HCT116 (cell line): ENCODE data around the gene GJC1.

Source experiments
- CEBPB ChIP-seq: IDR thresholded peaks from 2 replicates; pipeline ENCODE4 v1.6.1; 2012; ENCODE audit warnings: low read depth
- CTCF ChIP-seq, 3 experiments: fragments of 200-600 bp in 1 of 3; sonication (generic) in 1 of 3; IDR thresholded peaks in 2 of 3; conservative IDR thresholded peaks in 1 of 3; 2 replicates each; pipeline ENCODE4 v1.5.1; 2012 to 2017; ENCODE audit warnings: low read depth in 2 of 3, low read length in 2 of 3, antibody characterized with exemption in 1 of 3, borderline replicate concordance in 1 of 3, control low read depth in 1 of 3, mild to moderate bottlenecking in 1 of 3, mixed read lengths in 1 of 3, mixed run types in 1 of 3, moderate library complexity in 1 of 3; ENCODE audit not compliant: insufficient read depth in 1 of 3
- EGR1 ChIP-seq: IDR thresholded peaks from 2 replicates; pipeline ENCODE4 v1.6.1; 2012; ENCODE audit warnings: low read depth
- EZH2 ChIP-seq: fragments of 200-600 bp; sonication (generic); IDR thresholded peaks from 2 replicates; pipeline ENCODE4 v1.6.1; 2017; ENCODE audit warnings: antibody characterized with exemption, mixed run types
- EZH2phosphoT487 ChIP-seq: fragments of 200-600 bp; IDR thresholded peaks from 2 replicates; pipeline ENCODE4 v1.6.1; 2018; ENCODE audit warnings: antibody characterized with exemption, borderline replicate concordance
- POLR2A ChIP-seq: IDR thresholded peaks from 2 replicates; pipeline ENCODE4 v1.7.0; 2011; ENCODE audit warnings: borderline replicate concordance; ENCODE audit not compliant: insufficient read depth, insufficient read length; ENCODE audit errors: extremely low read depth
- RAD21 ChIP-seq: IDR thresholded peaks from 2 replicates; pipeline ENCODE4 v1.6.1; 2012; ENCODE audit warnings: low read depth, mild to moderate bottlenecking
- SIN3A ChIP-seq: IDR thresholded peaks from 2 replicates; pipeline ENCODE4 v1.6.1; 2012; ENCODE audit warnings: low read depth
- SP1 ChIP-seq: IDR thresholded peaks from 2 replicates; pipeline ENCODE4 v1.6.1; 2012; ENCODE audit warnings: low read depth
- YY1 ChIP-seq: IDR thresholded peaks from 2 replicates; pipeline ENCODE4 v1.6.1; 2011; ENCODE audit warnings: low read length, low read depth, moderate library complexity, mild to moderate bottlenecking; ENCODE audit not compliant: insufficient replicate concordance; ENCODE audit errors: extremely low read depth
- ZFX ChIP-seq: fragments of 450-650 bp; IDR thresholded peaks from 2 replicates; pipeline ENCODE4 v1.6.1; 2017
- TF ChIP-seq, protein P1 (sequence below): IDR thresholded peaks from 2 replicates; pipeline ENCODE4 v1.6.1; 2012
- TF ChIP-seq, protein P2 (sequence below): IDR thresholded peaks from 2 replicates; pipeline ENCODE4 v1.6.1; 2012; ENCODE audit warnings: low read depth

DNA sequence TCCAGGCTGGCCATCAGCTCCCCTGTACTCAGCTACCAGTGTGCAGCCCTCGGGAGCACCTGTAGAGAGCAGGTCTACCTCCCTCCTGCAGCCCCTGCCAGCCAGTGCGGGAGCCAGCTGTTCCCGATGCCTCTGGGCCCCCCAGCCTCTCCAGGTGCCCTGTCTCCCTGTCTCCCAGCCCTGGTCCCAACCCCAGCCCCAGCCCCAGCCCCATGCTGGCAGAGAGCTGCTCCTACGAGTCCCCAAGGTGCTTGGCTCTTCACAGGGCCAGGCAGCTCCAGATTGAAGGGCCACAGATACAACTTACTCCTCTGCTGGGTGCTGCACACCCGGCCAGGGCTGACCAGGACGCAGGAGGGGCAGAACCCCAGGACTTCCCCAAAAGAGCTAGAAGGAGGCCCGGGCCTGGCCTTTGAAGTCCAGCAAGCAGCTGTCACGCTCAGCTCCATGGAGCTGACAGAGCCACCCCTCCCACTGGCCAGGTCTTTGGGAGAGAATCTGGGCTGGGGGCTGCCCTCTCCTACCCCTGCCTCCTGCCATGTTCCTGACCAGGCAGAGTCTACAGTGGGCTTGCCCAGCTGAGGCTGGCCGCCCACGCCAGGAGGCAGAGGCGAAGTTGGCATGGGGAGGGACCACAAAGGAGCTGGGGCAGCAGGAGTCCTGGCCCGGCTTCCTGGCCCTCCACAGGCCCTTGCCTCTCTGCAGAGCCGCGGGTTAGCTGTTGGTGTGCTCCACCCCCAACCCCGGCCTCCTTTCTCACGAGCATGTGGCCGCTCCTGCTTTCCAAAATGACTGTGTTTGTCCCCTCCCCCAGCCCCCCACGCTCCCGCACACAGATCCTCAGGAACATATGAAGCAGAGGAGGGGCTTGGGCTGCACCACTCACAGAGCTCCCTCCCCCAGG is 80.8 kb downstream of the GJC1 start:
- no peak for TF ChIP-seq RAD21
- no peak for TF ChIP-seq EGR1
- no peak for TF ChIP-seq EZH2
- TF ChIP-seq POLR2A: no peak
- TF ChIP-seq, protein P1, sequence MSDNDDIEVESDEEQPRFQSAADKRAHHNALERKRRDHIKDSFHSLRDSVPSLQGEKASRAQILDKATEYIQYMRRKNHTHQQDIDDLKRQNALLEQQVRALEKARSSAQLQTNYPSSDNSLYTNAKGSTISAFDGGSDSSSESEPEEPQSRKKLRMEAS: no peak
- no peak for TF ChIP-seq EZH2phosphoT487
- no peak for TF ChIP-seq CTCF (IDR thresholded peaks at IDR 0.05 in 2 of 3, conservative IDR thresholded peaks at IDR 0.05 in 1 of 3; ENCODE audit: borderline replicate concordance in 1 of 3, insufficient read depth in 1 of 3, low read depth in 2 of 3, low read length in 2 of 3)
- no peak for TF ChIP-seq SIN3A
- TF ChIP-seq SP1: no peak
- TF ChIP-seq, protein P2, sequence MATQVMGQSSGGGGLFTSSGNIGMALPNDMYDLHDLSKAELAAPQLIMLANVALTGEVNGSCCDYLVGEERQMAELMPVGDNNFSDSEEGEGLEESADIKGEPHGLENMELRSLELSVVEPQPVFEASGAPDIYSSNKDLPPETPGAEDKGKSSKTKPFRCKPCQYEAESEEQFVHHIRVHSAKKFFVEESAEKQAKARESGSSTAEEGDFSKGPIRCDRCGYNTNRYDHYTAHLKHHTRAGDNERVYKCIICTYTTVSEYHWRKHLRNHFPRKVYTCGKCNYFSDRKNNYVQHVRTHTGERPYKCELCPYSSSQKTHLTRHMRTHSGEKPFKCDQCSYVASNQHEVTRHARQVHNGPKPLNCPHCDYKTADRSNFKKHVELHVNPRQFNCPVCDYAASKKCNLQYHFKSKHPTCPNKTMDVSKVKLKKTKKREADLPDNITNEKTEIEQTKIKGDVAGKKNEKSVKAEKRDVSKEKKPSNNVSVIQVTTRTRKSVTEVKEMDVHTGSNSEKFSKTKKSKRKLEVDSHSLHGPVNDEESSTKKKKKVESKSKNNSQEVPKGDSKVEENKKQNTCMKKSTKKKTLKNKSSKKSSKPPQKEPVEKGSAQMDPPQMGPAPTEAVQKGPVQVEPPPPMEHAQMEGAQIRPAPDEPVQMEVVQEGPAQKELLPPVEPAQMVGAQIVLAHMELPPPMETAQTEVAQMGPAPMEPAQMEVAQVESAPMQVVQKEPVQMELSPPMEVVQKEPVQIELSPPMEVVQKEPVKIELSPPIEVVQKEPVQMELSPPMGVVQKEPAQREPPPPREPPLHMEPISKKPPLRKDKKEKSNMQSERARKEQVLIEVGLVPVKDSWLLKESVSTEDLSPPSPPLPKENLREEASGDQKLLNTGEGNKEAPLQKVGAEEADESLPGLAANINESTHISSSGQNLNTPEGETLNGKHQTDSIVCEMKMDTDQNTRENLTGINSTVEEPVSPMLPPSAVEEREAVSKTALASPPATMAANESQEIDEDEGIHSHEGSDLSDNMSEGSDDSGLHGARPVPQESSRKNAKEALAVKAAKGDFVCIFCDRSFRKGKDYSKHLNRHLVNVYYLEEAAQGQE: no peak
- TF ChIP-seq CEBPB: no peak
- no peak for TF ChIP-seq YY1
- TF ChIP-seq ZFX: no peak
